ENCODE results near the gene HRK. TPM values are rescaled to one million over a fixed set of nuclear protein-coding genes. Genes with fewer than 3 reads are reported as not detected.

Gene HRK
- total RNA-seq, 1 experiment from 2014 or later: 0.55 TPM

DNA sequence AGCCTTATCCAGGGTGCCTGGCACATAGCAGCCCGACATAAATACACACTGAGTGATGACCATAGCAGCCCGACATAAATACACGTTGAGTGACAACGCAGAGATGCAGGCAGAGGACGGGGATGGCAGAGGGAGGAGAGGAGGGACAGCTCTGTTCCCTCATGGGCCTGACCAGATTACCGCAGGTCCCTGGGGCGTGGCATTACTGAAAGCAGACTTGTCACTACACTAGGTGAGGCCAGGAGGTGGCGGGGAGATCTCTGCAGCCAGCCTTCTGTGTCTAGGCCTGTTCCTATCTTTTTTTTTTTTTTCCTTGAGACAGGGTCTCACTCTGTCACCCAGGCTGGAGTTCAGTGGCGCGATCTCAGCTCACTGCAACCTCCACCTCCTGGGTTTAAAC lies 69.0 kb downstream of the HRK start:
- no peak for DNase-seq
- peaks cover 22% of the 10 kb centered on the region for H3F3A ChIP-seq (ENCODE audit: insufficient read depth, low read depth)
- H3K27me3 ChIP-seq (ENCODE audit: insufficient read depth, low read depth): no peaks in the 10 kb centered on the region
- H3K9me2 ChIP-seq (ENCODE audit: insufficient read depth): no peaks in the 10 kb centered on the region
- no TSS peak for BruUV-seq (replicated peaks)
- H3K36me3 ChIP-seq (ENCODE audit: low read depth): no peaks in the 10 kb centered on the region
- no peak overlapping the region for H3K4me3 ChIP-seq
- peaks cover 24% of the 10 kb centered on the region for H3K4me1 ChIP-seq (replicated peaks; ENCODE audit: insufficient read depth)
- ChIA-PET CTCF (no interaction called here), POLR2A (ENCODE audit: unreplicated experiment) (no interaction called here)
- no peak overlapping the region for H2AFZ ChIP-seq
- no peak for TF ChIP-seq EZH2 (IDR thresholded peaks at IDR 0.05; ENCODE audit: low read depth)
- TF ChIP-seq, protein P1, sequence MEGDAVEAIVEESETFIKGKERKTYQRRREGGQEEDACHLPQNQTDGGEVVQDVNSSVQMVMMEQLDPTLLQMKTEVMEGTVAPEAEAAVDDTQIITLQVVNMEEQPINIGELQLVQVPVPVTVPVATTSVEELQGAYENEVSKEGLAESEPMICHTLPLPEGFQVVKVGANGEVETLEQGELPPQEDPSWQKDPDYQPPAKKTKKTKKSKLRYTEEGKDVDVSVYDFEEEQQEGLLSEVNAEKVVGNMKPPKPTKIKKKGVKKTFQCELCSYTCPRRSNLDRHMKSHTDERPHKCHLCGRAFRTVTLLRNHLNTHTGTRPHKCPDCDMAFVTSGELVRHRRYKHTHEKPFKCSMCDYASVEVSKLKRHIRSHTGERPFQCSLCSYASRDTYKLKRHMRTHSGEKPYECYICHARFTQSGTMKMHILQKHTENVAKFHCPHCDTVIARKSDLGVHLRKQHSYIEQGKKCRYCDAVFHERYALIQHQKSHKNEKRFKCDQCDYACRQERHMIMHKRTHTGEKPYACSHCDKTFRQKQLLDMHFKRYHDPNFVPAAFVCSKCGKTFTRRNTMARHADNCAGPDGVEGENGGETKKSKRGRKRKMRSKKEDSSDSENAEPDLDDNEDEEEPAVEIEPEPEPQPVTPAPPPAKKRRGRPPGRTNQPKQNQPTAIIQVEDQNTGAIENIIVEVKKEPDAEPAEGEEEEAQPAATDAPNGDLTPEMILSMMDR (conservative IDR thresholded peaks at IDR 0.05): no peak
- no peaks in the 10 kb centered on the region for H4K20me1 ChIP-seq (ENCODE audit: insufficient read depth)
- H3K9me3 ChIP-seq (ENCODE audit: insufficient read depth, low read depth): no peaks in the 10 kb centered on the region
- no peak overlapping the region for H3K27ac ChIP-seq
- intact Hi-C loops (cut with micrococcal nuclease; ENCODE audit: unreplicated experiment): no loop called here
- peak overlapping the region; percentile 26; the same call in 1 of the 2 replicates for H3K4me2 ChIP-seq
- no peaks in the 10 kb centered on the region for H3K79me2 ChIP-seq (ENCODE audit: low read depth)

DNA sequence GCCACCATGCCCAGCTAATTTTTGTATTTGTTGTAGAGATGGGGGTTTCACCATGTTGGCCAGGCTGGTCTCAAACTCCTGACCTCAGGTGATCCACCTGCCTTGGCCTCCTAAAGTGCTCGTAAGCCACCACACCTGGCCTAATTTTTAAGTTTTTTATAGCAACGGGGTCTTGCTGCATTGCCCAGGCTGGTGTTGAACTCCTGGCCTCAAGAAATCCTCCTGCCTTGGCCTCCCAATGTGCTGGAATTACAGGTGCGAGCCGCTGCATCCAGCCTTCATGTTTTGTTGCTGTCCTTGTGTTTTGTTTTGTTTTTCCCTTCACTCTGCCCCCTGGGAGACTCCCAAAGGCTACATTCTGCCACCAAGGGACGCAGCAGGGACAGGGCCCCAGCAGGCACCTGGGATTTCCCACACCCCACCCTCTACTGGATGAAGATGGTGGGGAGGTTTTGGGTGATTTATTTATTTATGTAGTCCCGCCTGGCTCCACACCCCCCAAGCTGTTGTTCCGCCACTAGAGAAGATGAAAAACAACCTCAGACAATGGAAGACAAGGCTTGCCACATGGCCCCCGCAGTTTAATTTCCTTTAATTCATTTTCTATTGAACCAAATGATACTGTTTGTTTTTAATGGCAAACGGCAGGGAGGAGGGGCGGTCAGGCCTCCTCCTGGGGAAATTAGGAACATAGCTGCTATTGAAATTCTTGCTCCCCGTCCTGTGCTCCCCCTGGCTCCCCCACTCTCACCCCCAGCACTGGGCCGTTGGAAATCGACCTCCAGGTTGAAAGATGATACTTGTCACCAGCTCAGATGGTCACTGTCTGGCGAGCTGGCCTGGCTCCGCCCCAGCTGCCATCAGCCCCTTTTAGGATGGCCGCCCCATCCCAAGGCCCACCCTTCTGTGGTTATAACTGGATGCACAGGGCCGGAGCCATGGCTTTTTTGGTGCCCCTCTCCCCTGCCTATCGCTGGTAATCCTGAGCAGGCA lies 72.8 kb downstream of the HRK start:
- POLR2A ChIA-PET (ENCODE audit: unreplicated experiment): interaction anchor here (0.5 kb wide), 1 partner anchor 13 kb away, joined by 15 read pairs; no protein-coding TSS in a partner anchor
- H3K36me3 ChIP-seq (ENCODE audit: low read depth): no peaks in the 10 kb centered on the region
- H3K79me2 ChIP-seq (ENCODE audit: low read depth): no peaks in the 10 kb centered on the region
- no peaks in the 10 kb centered on the region for H3K9me2 ChIP-seq (ENCODE audit: insufficient read depth)
- no peaks in the 10 kb centered on the region for H3K27me3 ChIP-seq (ENCODE audit: insufficient read depth, low read depth)
- no peak for DNase-seq
- no peaks in the 10 kb centered on the region for H4K20me1 ChIP-seq (ENCODE audit: insufficient read depth)
- H2AFZ ChIP-seq: no peak overlapping the region
- peaks cover 13% of the 10 kb centered on the region for H3K4me1 ChIP-seq (replicated peaks; ENCODE audit: insufficient read depth)
- no peak overlapping the region for H3K27ac ChIP-seq
- BruUV-seq (replicated peaks): no TSS peak
- no peaks in the 10 kb centered on the region for H3K9me3 ChIP-seq (ENCODE audit: insufficient read depth, low read depth)
- intact Hi-C loops (cut with micrococcal nuclease; ENCODE audit: unreplicated experiment): no loop called here
- H3K4me3 ChIP-seq: no peak overlapping the region
- H3K4me2 ChIP-seq: no peak overlapping the region
- CTCF ChIA-PET: no interaction called here
- no peak for TF ChIP-seq EZH2 (IDR thresholded peaks at IDR 0.05; ENCODE audit: low read depth)
- TF ChIP-seq, protein P1 (conservative IDR thresholded peaks at IDR 0.05): no peak
- H3F3A ChIP-seq (ENCODE audit: insufficient read depth, low read depth): peaks cover 12% of the 10 kb centered on the region

- H3K4me3 ChIP-seq: no peak overlapping the region
- no peaks in the 10 kb centered on the region for H3K79me2 ChIP-seq (ENCODE audit: low read depth)
- no peak for DNase-seq
- intact Hi-C loops (cut with micrococcal nuclease; ENCODE audit: unreplicated experiment): no loop called here
- no peak overlapping the region for H3K27ac ChIP-seq
- no peaks in the 10 kb centered on the region for H3K9me3 ChIP-seq (ENCODE audit: insufficient read depth, low read depth)
- peaks cover 6% of the 10 kb centered on the region for H3K4me1 ChIP-seq (replicated peaks; ENCODE audit: insufficient read depth)
- H4K20me1 ChIP-seq (ENCODE audit: insufficient read depth): no peaks in the 10 kb centered on the region
- POLR2A ChIA-PET (ENCODE audit: unreplicated experiment): no interaction called here
- CTCF ChIA-PET: no interaction called here
- H3K9me2 ChIP-seq (ENCODE audit: insufficient read depth): no peaks in the 10 kb centered on the region
- H3F3A ChIP-seq (ENCODE audit: insufficient read depth, low read depth): peaks cover 6% of the 10 kb centered on the region
- no peak for TF ChIP-seq EZH2 (IDR thresholded peaks at IDR 0.05; ENCODE audit: low read depth)
- TF ChIP-seq, protein P1 (conservative IDR thresholded peaks at IDR 0.05): no peak
- H3K27me3 ChIP-seq (ENCODE audit: insufficient read depth, low read depth): no peaks in the 10 kb centered on the region
- no peak overlapping the region for H3K4me2 ChIP-seq
- no peaks in the 10 kb centered on the region for H3K36me3 ChIP-seq (ENCODE audit: low read depth)
- no TSS peak for BruUV-seq (replicated peaks)
- H2AFZ ChIP-seq: no peak overlapping the region
Measured at GRCh38 chr12:116807546-116807945, 73.7 kb downstream of the HRK start.

Measured in PC-9 (cell line).